ENCODE measurements around the gene FRMD4A.
"Not testable (repeated sequence)": the region's sequence is repeated elsewhere in the genome, so short reads cannot be mapped to it uniquely, and the experiment has no call there.

The FRMD4A gene

GRCh38 chr10:13801907-13802288, 528.8 kb downstream of the FRMD4A start:
- no peak for DNase-seq

GRCh38 chr10:13801156-13801906, 529.4 kb downstream of the FRMD4A start:
- DNase-seq = no peak

GRCh38 chr10:13797164-13797563, 533.6 kb downstream of the FRMD4A start:
- DNase-seq = no peak

GRCh38 chr10:13795653-13796555, 534.8 kb downstream of the FRMD4A start:
- DNase-seq = no peak

- no peak for DNase-seq
These were observed 535.6 kb downstream of the FRMD4A start for GRCh38 chr10:13794992-13795612.

GRCh38 chr10:13792006-13792405, 538.7 kb downstream of the FRMD4A start:
- DNase-seq = no peak

- no peak for DNase-seq
These were observed 539.2 kb downstream of the FRMD4A start for GRCh38 chr10:13791483-13791882.

- no peak for DNase-seq
These were observed 540.5 kb downstream of the FRMD4A start for GRCh38 chr10:13790196-13790595.

- DNase-seq = no peak
These were observed 541.3 kb downstream of the FRMD4A start for GRCh38 chr10:13789448-13789829.

- no peak for DNase-seq
These were observed 541.8 kb downstream of the FRMD4A start for GRCh38 chr10:13788711-13789447.

GRCh38 chr10:13788320-13788600, 542.5 kb downstream of the FRMD4A start:
- no peak for DNase-seq

GRCh38 chr10:13787015-13787421, 543.7 kb downstream of the FRMD4A start:
- DNase-seq = peak; percentile 75

GRCh38 chr10:13784067-13784466, 546.7 kb downstream of the FRMD4A start:
- DNase-seq = no peak

GRCh38 chr10:13779748-13780147, 551.0 kb downstream of the FRMD4A start:
- no peak for DNase-seq

GRCh38 chr10:13778693-13778960, 552.1 kb downstream of the FRMD4A start:
- not testable (repeated sequence) for DNase-seq

GRCh38 chr10:13776861-13777311, 553.8 kb downstream of the FRMD4A start:
- DNase-seq = no peak

- no peak for DNase-seq
These were observed 554.6 kb downstream of the FRMD4A start for GRCh38 chr10:13775786-13776775.

- DNase-seq = no peak
These were observed 556.3 kb downstream of the FRMD4A start for GRCh38 chr10:13774303-13774893.

- DNase-seq = no peak
These were observed 557.1 kb downstream of the FRMD4A start for GRCh38 chr10:13773496-13774170.

- no peak for DNase-seq
These were observed 557.7 kb downstream of the FRMD4A start for GRCh38 chr10:13773043-13773442.

- no peak for DNase-seq
These were observed 558.7 kb downstream of the FRMD4A start for GRCh38 chr10:13771992-13772391.

Measured in activated T-cell treated with anti-CD3 and anti-CD28 coated beads, Interleukin-2, amount 50 U/mL, for 1 hour (primary cell).